ENCODE measurements around the gene DNAJC12.

The DNAJC12 gene

GRCh38 chr10:67827811-67828210 is 10.2 kb downstream of the DNAJC12 start:
- no peak overlapping the region for H3K4me3 ChIP-seq (ENCODE audit: low read length, poor library complexity, severe bottlenecking)

GRCh38 chr10:67819768-67820204 is 18.2 kb downstream of the DNAJC12 start:
- Histone ChIP-seq H3K79me2 (ENCODE audit: insufficient read depth, low read length) (no peaks in the 10 kb centered on the region), H3K27me3 (ENCODE audit: insufficient read depth, low read length, poor library complexity, severe bottlenecking) (no peaks in the 10 kb centered on the region), H3K9ac (ENCODE audit: low read depth, low read length, poor library complexity, severe bottlenecking) (no peak overlapping the region), H3K36me3 (ENCODE audit: insufficient read depth, low read length) (no peaks in the 10 kb centered on the region), H3K9me3 (ENCODE audit: insufficient read depth, low read depth, low read length) (no peaks in the 10 kb centered on the region), H3K4me2 (ENCODE audit: low read depth, low read length, poor library complexity, severe bottlenecking) (no peak overlapping the region), H3K9me2 (replicated peaks; ENCODE audit: low read depth, low read length) (no peaks in the 10 kb centered on the region), H3F3A (ENCODE audit: low read depth) (no peaks in the 10 kb centered on the region), H3K4me1 (ENCODE audit: insufficient read depth, low read length, poor library complexity, severe bottlenecking) (no peaks in the 10 kb centered on the region), H3K4me3 (ENCODE audit: low read length, poor library complexity, severe bottlenecking) (no peak overlapping the region), H4K20me1 (ENCODE audit: insufficient read depth, low read length, poor library complexity, severe bottlenecking) (peaks cover 1% of the 10 kb centered on the region), H2AFZ (ENCODE audit: low read length) (no peak overlapping the region)
- no peak for TF ChIP-seq EZH2phosphoT487 (IDR thresholded peaks at IDR 0.05; ENCODE audit: borderline replicate concordance)
- TF ChIP-seq, protein P1, sequence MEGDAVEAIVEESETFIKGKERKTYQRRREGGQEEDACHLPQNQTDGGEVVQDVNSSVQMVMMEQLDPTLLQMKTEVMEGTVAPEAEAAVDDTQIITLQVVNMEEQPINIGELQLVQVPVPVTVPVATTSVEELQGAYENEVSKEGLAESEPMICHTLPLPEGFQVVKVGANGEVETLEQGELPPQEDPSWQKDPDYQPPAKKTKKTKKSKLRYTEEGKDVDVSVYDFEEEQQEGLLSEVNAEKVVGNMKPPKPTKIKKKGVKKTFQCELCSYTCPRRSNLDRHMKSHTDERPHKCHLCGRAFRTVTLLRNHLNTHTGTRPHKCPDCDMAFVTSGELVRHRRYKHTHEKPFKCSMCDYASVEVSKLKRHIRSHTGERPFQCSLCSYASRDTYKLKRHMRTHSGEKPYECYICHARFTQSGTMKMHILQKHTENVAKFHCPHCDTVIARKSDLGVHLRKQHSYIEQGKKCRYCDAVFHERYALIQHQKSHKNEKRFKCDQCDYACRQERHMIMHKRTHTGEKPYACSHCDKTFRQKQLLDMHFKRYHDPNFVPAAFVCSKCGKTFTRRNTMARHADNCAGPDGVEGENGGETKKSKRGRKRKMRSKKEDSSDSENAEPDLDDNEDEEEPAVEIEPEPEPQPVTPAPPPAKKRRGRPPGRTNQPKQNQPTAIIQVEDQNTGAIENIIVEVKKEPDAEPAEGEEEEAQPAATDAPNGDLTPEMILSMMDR (conservative IDR thresholded peaks at IDR 0.05; ENCODE audit: low read length): no peak

More at GRCh38 chr10:67827811-67828210, 10.2 kb downstream of the DNAJC12 start:
- Histone ChIP-seq H3K9me3 (ENCODE audit: insufficient read depth, low read depth, low read length) (no peaks in the 10 kb centered on the region), H3K79me2 (ENCODE audit: insufficient read depth, low read length) (no peaks in the 10 kb centered on the region), H3K27me3 (ENCODE audit: insufficient read depth, low read length, poor library complexity, severe bottlenecking) (no peaks in the 10 kb centered on the region), H3K4me2 (ENCODE audit: low read depth, low read length, poor library complexity, severe bottlenecking) (peak overlapping the region; percentile 8), H3K4me1 (ENCODE audit: insufficient read depth, low read length, poor library complexity, severe bottlenecking) (peaks cover 8% of the 10 kb centered on the region), H2AFZ (ENCODE audit: low read length) (no peak overlapping the region), H3K9me2 (replicated peaks; ENCODE audit: low read depth, low read length) (no peaks in the 10 kb centered on the region), H3K36me3 (ENCODE audit: insufficient read depth, low read length) (no peaks in the 10 kb centered on the region), H3K9ac (ENCODE audit: low read depth, low read length, poor library complexity, severe bottlenecking) (no peak overlapping the region), H3F3A (ENCODE audit: low read depth) (no peaks in the 10 kb centered on the region), H4K20me1 (ENCODE audit: insufficient read depth, low read length, poor library complexity, severe bottlenecking) (no peaks in the 10 kb centered on the region)
- TF ChIP-seq, protein P1 (conservative IDR thresholded peaks at IDR 0.05; ENCODE audit: low read length): no peak
- no peak for TF ChIP-seq EZH2phosphoT487 (IDR thresholded peaks at IDR 0.05; ENCODE audit: borderline replicate concordance)

GRCh38 chr10:67818323-67818722 is 19.7 kb downstream of the DNAJC12 start:
- Histone ChIP-seq H3F3A (ENCODE audit: low read depth) (no peaks in the 10 kb centered on the region), H3K36me3 (ENCODE audit: insufficient read depth, low read length) (no peaks in the 10 kb centered on the region), H2AFZ (ENCODE audit: low read length) (no peak overlapping the region), H3K4me1 (ENCODE audit: insufficient read depth, low read length, poor library complexity, severe bottlenecking) (no peaks in the 10 kb centered on the region), H3K9me3 (ENCODE audit: insufficient read depth, low read depth, low read length) (no peaks in the 10 kb centered on the region), H3K4me2 (ENCODE audit: low read depth, low read length, poor library complexity, severe bottlenecking) (no peak overlapping the region), H4K20me1 (ENCODE audit: insufficient read depth, low read length, poor library complexity, severe bottlenecking) (peaks cover 3% of the 10 kb centered on the region), H3K79me2 (ENCODE audit: insufficient read depth, low read length) (no peaks in the 10 kb centered on the region), H3K4me3 (ENCODE audit: low read length, poor library complexity, severe bottlenecking) (no peak overlapping the region), H3K27me3 (ENCODE audit: insufficient read depth, low read length, poor library complexity, severe bottlenecking) (no peaks in the 10 kb centered on the region), H3K9ac (ENCODE audit: low read depth, low read length, poor library complexity, severe bottlenecking) (no peak overlapping the region), H3K9me2 (replicated peaks; ENCODE audit: low read depth, low read length) (no peaks in the 10 kb centered on the region)
- TF ChIP-seq EZH2phosphoT487 (IDR thresholded peaks at IDR 0.05; ENCODE audit: borderline replicate concordance): no peak
- TF ChIP-seq, protein P1 (conservative IDR thresholded peaks at IDR 0.05; ENCODE audit: low read length): no peak

All from Loucy (cell line).